SH-SY5Y (cell line): ENCODE data around the gene SEMA4B.

ENCODE experiments used
- GATA2 ChIP-seq: IDR thresholded peaks from 2 replicates; pipeline ENCODE4 v1.6.1; 2011; ENCODE audit warnings: mild to moderate bottlenecking, low read depth, low read length
- GATA3 ChIP-seq: IDR thresholded peaks from 2 replicates; pipeline ENCODE4 v1.6.1; 2011; ENCODE audit warnings: low read depth, mild to moderate bottlenecking, low read length, moderate library complexity

The SEMA4B gene

GRCh38 chr15:90225047-90225446, 23.9 kb downstream of the SEMA4B start:
- TF ChIP-seq GATA3 (no peak), GATA2 (no peak)

DNA sequence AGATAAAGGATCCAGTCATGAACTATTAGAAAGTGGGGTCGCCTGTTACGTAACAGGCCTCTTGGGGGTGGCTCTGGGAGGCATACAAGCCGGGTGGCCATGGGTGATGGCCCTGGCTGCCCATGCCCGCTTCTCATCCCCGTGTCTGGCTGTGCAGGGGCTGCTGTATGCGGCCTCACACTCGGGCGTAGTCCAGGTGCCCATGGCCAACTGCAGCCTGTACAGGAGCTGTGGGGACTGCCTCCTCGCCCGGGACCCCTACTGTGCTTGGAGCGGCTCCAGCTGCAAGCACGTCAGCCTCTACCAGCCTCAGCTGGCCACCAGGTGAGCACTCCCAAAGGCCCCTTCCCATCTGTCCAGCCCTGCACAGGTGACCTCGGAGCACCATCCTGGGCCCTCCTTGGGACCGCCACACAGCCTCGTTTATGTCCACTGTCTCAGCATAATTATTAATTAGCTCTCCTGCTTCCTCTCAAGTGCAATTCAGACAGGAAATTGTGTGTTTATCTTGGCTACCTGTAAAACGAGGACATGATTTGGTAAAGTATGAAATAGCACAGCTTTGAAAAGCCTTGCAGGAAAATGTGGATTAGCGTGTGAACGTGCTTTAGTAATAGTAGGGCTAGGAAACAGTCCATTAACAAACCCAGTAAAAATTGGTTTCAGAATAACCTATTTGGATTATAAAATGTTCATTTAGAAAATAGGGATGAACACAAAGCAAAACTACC, 24.5 kb downstream of the SEMA4B start:
- TF ChIP-seq GATA2: no peak
- no peak for TF ChIP-seq GATA3

DNA sequence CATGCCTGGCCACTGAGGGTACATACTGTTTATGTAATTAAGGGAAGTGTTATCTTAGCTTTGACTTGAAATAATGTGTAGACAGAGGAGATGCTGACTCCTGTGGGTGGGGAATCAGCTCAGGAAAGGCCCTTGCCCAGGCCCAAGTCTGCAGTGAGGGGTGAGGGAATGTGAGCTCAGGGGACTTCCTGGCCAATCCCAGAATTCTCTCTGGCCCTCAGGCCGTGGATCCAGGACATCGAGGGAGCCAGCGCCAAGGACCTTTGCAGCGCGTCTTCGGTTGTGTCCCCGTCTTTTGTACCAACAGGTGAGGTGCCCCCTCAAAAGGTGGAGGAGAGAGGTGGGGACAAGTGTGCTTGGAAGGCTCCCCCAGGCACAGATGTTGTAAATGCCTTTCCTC, 26.2 kb downstream of the SEMA4B start:
- no peak for TF ChIP-seq GATA3
- TF ChIP-seq GATA2: no peak

GRCh38 chr15:90227816-90228772, 27.0 kb downstream of the SEMA4B start:
- TF ChIP-seq GATA2: no peak

- TF ChIP-seq GATA3 (no peak), GATA2 (no peak)
Measured at GRCh38 chr15:90228960-90229359, 27.8 kb downstream of the SEMA4B start.

GRCh38 chr15:90230071-90230494, 29.0 kb downstream of the SEMA4B start:
- TF ChIP-seq GATA3 (no peak), GATA2 (no peak)

DNA sequence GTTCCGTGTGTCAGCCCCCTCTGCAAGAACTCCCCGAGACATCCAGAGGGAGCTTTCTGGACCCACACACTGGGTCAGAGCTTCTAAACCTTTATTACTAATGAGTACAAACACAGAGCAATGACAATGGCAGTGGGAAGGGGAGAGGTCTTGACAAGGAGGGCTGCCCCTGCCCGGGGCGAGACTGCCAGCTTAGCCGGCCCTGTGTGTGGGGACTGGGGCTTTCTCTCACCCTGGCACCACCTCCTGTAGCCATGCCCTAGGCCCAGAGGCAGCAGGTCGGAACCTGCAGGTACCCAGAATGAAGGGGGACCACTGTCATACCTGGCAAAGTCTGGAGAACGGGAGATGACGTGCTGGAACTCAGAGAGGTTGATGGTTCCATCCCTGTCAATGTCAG, 29.5 kb downstream of the SEMA4B start:
- TF ChIP-seq GATA2: no peak
- no peak for TF ChIP-seq GATA3

GRCh38 chr15:90231028-90232017, 30.2 kb downstream of the SEMA4B start:
- TF ChIP-seq GATA2 (no peak), GATA3 (no peak)

DNA sequence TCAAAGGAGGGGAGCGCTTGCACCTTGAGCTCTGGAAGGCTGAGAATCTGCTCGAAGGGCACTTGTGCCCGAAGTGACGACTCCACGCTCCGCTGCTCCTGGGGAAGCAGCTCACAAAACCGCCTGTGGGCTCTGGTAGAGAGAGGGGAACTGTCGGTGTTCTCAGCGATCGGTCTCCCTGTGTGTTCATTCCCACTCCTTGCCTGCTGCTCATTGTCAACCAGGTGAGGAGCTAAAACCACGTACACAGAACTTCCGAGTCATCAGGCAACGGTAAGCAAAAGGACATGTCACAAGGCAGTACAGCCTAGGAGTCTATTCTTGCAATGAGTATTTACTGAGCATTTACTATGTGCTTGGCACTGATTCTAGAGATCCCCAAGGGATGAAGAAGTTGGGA, 31.1 kb downstream of the SEMA4B start:
- TF ChIP-seq GATA2: no peak
- TF ChIP-seq GATA3: no peak

DNA sequence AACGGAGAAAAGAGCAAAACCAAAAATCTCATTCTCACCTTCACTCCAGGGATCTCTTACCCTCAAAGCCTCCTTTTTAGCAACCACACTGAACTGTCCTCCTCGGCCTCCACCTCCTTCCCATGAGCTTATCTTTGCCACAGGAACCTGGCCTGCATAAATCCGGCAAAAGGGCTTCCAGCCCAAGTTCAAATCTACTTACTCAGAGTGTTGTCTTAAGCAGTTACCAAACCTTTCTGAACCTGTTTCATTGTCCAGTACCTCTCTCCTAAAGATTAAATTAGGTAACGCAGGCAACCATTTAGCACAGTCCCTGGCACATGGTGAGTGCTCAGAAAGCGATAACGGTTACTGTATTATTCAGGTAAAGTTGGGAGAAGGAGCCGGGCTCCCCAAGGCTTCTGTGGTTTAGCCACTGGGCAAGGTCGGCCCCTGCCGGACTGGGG, 31.8 kb downstream of the SEMA4B start:
- TF ChIP-seq GATA3 (no peak), GATA2 (no peak)

DNA sequence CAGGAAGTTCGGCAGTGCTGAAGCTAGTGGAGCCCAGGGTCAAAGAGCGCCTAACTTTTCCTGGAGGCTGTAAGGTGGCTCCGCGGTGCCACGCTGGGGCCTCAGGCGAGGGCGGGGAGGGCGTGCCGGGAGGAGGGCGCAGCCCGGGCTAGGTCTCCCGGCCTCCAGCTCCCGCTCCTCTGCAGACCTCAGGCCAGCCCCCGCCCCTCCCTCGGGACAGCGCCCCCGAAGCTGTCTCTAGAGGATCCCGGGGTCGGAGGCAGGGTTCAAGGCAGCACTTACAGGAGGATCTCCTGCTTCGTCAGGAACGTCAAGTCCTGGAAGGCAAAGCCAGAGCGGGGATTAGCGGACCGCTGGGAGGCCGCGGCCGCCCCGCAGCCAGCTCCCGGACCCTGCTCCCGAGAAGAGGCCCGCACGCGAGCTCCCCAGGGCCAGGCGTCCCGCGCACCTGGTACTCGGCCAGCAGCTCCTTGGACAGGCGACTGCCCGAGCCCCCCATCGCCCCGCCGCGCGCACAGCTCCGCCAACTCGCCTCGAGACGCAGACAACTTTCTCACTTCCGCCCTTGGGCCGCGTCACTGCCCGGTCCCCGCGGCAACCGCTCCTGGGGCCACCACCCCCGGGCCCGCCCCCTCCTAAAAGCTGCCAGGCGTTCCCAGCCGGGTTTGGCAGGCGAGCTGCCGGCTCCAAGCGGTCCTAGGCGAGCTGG, 32.4 kb downstream of the SEMA4B start, which contains the start of gene CIB1:
Gene CIB1 (minus strand): TSS at position 555 of the 709 bp plus-strand sequence. CDS start 56 bp downstream, at position 499.
- TF ChIP-seq GATA3: no peak
- TF ChIP-seq GATA2: no peak

DNA sequence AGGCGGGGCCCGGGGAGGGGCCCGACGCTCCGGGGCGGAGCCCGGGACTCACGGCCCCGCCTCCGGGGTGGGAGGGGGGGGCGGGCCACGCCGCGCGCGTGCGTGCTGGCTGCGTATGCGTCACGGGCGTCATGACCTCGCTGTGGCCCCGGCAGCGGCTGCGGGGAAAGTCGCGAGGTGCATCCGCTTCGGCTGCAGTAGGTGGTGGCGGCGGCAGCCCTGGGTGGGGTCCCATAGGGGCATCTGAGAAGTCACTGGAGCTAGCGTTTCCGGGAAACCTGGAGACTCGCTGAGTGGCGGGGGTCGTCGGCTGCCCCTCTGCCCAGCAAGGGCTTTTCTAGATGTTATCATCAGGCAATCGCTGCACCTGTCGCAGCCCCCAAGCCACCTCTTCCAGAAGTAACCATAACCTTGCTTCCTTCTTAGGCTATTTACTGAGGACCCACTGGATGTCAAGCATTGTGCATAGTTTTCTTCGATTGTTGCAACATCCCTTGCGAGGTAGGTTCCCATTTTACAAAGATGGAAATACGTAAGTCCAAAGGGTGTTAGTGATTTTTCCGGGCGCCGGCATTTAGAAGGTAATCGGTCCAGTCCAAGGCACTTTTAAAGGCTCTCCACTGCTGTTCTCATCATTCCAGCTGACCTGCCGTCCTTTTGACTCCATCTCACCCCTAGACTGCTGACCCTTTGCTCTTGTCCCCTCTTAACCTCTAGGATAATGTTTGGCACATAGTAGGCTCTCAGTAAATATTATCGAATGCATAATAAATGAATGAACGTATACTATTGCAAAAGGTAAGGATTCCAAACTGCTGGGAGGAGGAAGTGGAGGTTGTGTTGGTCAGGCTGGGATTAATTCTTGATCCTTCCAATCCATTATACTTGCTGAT, 33.2 kb downstream of the SEMA4B start, which contains the start of gene GDPGP1:
Gene GDPGP1 (plus strand): TSS at position 114 of the 893 bp plus-strand sequence. CDS start 6,700 bp downstream, outside the sequence.
- TF ChIP-seq GATA2 (peak; percentile 83), GATA3 (no peak; the same call in 1 of the 2 replicates)

DNA sequence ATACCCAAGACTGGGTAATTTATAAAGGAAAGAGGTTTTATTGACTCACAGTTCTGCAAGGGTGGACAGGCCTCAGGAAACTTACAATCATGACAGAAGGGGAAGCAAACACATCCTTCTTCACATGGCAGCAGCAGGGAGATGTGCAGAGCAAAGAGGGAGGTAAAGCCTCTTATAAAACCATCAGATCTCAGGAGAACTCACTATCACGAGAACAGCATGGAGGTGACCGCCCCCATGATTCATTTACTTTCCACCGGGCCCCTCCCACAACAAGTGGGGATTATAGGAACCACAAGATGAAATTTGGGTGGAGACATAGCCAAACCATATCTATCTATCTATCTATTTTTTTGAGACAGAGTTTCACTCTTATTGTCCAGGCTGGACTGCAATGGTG, 38.2 kb downstream of the SEMA4B start:
- no peak for TF ChIP-seq GATA2
- TF ChIP-seq GATA3: no peak
